ENCODE data around the gene SYT6.
"Not testable (repeated sequence)": the region's sequence is repeated elsewhere in the genome, so short reads cannot be mapped to it uniquely, and the experiment has no call there.

Gene SYT6

DNA sequence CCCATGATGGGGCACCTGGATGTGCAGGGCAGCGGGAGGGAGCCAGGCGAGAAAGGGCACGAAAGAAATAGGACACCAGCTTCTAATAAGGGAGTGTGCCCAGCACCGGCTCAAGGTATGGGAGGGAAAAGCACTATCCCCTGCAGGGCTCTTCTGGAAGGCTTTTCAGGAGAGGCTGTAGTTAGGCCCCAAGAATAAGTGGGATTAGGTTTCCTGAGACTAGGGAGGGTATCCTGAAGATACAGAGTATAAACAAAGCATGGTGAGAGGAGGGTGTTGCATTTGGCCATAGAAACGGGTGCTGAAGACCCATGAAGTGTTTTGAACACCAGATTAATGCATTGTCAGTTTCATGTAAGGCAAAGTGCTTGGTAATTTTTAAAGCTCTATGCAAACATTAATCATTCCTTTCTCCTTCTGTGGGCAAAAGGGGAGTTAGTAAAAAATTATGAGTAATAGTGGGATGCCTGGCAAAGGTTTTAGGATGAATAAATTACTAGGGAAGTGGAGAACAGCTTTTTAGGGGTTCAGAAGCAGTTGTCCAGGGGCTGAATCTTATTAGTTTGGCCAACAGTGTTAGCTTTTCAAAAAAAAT lies 74.0 kb downstream of the SYT6 start:
- Histone ChIP-seq H3K9me3 (ENCODE audit: control insufficient read depth in 5 of 5, low read length in 5 of 5) (no peaks in the 10 kb centered on the region), H3K4me1 (ENCODE audit: control insufficient read depth in 5 of 5, insufficient read depth in 5 of 5, low read length in 5 of 5) (peaks cover 5 to 21% (median 18%) of the 10 kb centered on the region in 5 donors), H3K27me3 (ENCODE audit: control insufficient read depth in 5 of 5, insufficient read depth in 4 of 5, low read length in 5 of 5) (no peaks in the 10 kb centered on the region), H3K27ac (ENCODE audit: low read depth, low read length) (no peak overlapping the region), H3K36me3 (ENCODE audit: control insufficient read depth in 5 of 5, insufficient read depth in 5 of 5, low read length in 5 of 5) (no peaks in the 10 kb centered on the region), H3K4me3 (ENCODE audit: low read depth in 1 of 5, low read length in 5 of 5) (no peak overlapping the region), H3K9ac (ENCODE audit: low read length in 5 of 5) (no peak overlapping the region)

DNA sequence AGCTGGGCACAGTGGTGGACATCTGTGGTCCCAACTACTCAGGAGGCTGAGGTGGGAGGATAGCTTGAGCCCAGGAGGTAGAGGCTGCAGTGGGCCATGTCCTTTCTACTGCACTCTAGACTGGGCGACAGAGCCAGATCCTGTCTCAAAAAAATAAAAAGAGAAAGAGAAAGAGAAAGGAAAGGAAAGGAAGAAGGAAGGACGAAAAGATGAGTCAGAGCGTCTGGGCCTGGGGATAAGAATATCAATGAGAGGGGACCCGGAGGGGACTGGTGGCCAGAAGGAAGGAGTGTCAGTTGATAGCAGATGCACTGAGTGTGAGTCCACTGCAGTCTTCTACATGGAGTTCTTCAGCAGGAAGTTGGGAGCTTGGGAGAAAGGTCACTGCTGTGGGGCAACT lies 75.6 kb downstream of the SYT6 start:
- Histone ChIP-seq H3K9ac (ENCODE audit: low read length in 5 of 5) (no peak overlapping the region), H3K4me3 (ENCODE audit: low read depth in 1 of 5, low read length in 5 of 5) (no peak overlapping the region), H3K36me3 (ENCODE audit: control insufficient read depth in 5 of 5, insufficient read depth in 5 of 5, low read length in 5 of 5) (no peaks in the 10 kb centered on the region), H3K4me1 (ENCODE audit: control insufficient read depth in 5 of 5, insufficient read depth in 5 of 5, low read length in 5 of 5) (peaks cover 5 to 21% (median 18%) of the 10 kb centered on the region in 5 donors), H3K9me3 (ENCODE audit: control insufficient read depth in 5 of 5, low read length in 5 of 5) (peaks cover 0 to under 1% (median 0%) of the 10 kb centered on the region in 5 donors), H3K27me3 (ENCODE audit: control insufficient read depth in 5 of 5, insufficient read depth in 4 of 5, low read length in 5 of 5) (no peaks in the 10 kb centered on the region), H3K27ac (ENCODE audit: low read depth, low read length) (no peak overlapping the region)

DNA sequence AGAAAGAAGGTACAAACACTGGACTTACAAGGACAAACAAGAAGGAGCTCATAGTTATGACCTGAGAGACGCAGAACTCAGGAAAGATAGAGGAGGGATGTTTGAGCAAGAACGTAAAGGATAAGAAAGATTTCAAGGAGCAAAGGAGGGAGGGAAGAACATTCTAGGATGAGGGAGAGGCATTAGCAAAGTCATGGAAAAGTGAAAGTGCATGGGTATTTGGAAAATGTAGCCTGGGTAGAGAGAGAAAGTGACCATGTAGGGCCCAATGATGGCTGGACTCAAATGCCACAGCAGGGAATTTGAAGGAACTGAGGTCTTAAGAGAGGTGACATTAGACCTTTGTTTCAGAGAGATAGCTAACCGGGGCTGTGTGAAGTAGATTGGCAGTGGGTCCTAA lies 76.5 kb downstream of the SYT6 start:
- H3K9me3 ChIP-seq (ENCODE audit: control insufficient read depth in 5 of 5, low read length in 5 of 5) = peaks cover 7 to 9% (median 8%) of the 10 kb centered on the region in 5 donors

GRCh38 chr1:114076308-114076707 lies 77.4 kb downstream of the SYT6 start:
- Histone ChIP-seq H3K9me3 (ENCODE audit: control insufficient read depth in 5 of 5, low read length in 5 of 5) (peaks cover 11 to 17% (median 13%) of the 10 kb centered on the region in 5 donors), H3K27ac (ENCODE audit: low read depth, low read length) (no peak overlapping the region), H3K36me3 (ENCODE audit: control insufficient read depth in 5 of 5, insufficient read depth in 5 of 5, low read length in 5 of 5) (no peaks in the 10 kb centered on the region), H3K4me1 (ENCODE audit: control insufficient read depth in 5 of 5, insufficient read depth in 5 of 5, low read length in 5 of 5) (peaks cover 0 to 8% (median 6%) of the 10 kb centered on the region in 5 donors), H3K9ac (ENCODE audit: low read length in 5 of 5) (no peak overlapping the region), H3K27me3 (ENCODE audit: control insufficient read depth in 5 of 5, insufficient read depth in 4 of 5, low read length in 5 of 5) (no peaks in the 10 kb centered on the region), H3K4me3 (ENCODE audit: low read depth in 1 of 5, low read length in 5 of 5) (no peak overlapping the region)

More for the DNA sequence above, 76.5 kb downstream of the SYT6 start:
- H3K27me3 ChIP-seq (ENCODE audit: control insufficient read depth in 5 of 5, insufficient read depth in 4 of 5, low read length in 5 of 5) = no peaks in the 10 kb centered on the region
- H3K4me3 ChIP-seq (ENCODE audit: low read depth in 1 of 5, low read length in 5 of 5) = no peak overlapping the region
- no peak overlapping the region for H3K27ac ChIP-seq (ENCODE audit: low read depth, low read length)
- H3K36me3 ChIP-seq (ENCODE audit: control insufficient read depth in 5 of 5, insufficient read depth in 5 of 5, low read length in 5 of 5) = no peaks in the 10 kb centered on the region
- no peak overlapping the region for H3K9ac ChIP-seq (ENCODE audit: low read length in 5 of 5)
- H3K4me1 ChIP-seq (ENCODE audit: control insufficient read depth in 5 of 5, insufficient read depth in 5 of 5, low read length in 5 of 5) = peaks cover 5 to 17% (median 15%) of the 10 kb centered on the region in 5 donors

GRCh38 chr1:114075546-114076242 lies 78.0 kb downstream of the SYT6 start:
- no peak overlapping the region for H3K27ac ChIP-seq (ENCODE audit: low read depth, low read length)
- no peak overlapping the region for H3K4me3 ChIP-seq (ENCODE audit: low read depth in 1 of 5, low read length in 5 of 5)
- H3K27me3 ChIP-seq (ENCODE audit: control insufficient read depth in 5 of 5, insufficient read depth in 4 of 5, low read length in 5 of 5) = no peaks in the 10 kb centered on the region
- H3K9ac ChIP-seq (ENCODE audit: low read length in 5 of 5) = no peak overlapping the region
- peaks cover 11 to 17% (median 13%) of the 10 kb centered on the region in 5 donors for H3K9me3 ChIP-seq (ENCODE audit: control insufficient read depth in 5 of 5, low read length in 5 of 5)
- H3K4me1 ChIP-seq (ENCODE audit: control insufficient read depth in 5 of 5, insufficient read depth in 5 of 5, low read length in 5 of 5) = peaks cover 0 to 2% (median 0%) of the 10 kb centered on the region in 5 donors
- no peaks in the 10 kb centered on the region for H3K36me3 ChIP-seq (ENCODE audit: control insufficient read depth in 5 of 5, insufficient read depth in 5 of 5, low read length in 5 of 5)

- Histone ChIP-seq H3K4me3 (ENCODE audit: low read depth in 1 of 5, low read length in 5 of 5) (no peak overlapping the region), H3K27ac (ENCODE audit: low read depth, low read length) (no peak overlapping the region), H3K9ac (ENCODE audit: low read length in 5 of 5) (no peak overlapping the region), H3K27me3 (ENCODE audit: control insufficient read depth in 5 of 5, insufficient read depth in 4 of 5, low read length in 5 of 5) (no peaks in the 10 kb centered on the region), H3K9me3 (ENCODE audit: control insufficient read depth in 5 of 5, low read length in 5 of 5) (peaks cover 11 to 17% (median 13%) of the 10 kb centered on the region in 5 donors), H3K36me3 (ENCODE audit: control insufficient read depth in 5 of 5, insufficient read depth in 5 of 5, low read length in 5 of 5) (no peaks in the 10 kb centered on the region), H3K4me1 (ENCODE audit: control insufficient read depth in 5 of 5, insufficient read depth in 5 of 5, low read length in 5 of 5) (peaks cover 0 to 2% (median 0%) of the 10 kb centered on the region in 5 donors)
These were observed 78.6 kb downstream of the SYT6 start for GRCh38 chr1:114075105-114075504.

DNA sequence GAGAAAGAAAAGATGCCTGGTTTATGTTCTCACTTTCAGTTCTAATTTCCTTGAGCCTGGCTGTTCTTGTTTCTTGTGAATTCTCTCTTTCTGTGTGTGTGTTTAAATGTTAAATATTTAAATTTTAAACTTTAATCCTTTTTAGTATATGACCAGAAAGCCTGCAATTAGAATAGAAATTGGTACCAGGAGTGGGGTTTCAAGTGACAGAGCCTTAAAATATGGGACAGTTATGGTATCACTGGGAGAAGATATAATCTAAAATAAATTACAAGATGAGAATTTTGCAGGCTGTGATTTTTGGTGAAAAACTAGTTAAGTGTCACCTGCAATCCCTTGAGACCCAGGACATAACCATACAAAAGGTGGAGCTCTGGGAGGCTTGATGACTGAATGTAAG lies 81.4 kb downstream of the SYT6 start:
- Histone ChIP-seq H3K4me3 (ENCODE audit: low read depth in 1 of 5, low read length in 5 of 5) (no peak overlapping the region), H3K9me3 (ENCODE audit: control insufficient read depth in 5 of 5, low read length in 5 of 5) (peaks cover 11 to 17% (median 13%) of the 10 kb centered on the region in 5 donors), H3K9ac (ENCODE audit: low read length in 5 of 5) (no peak overlapping the region), H3K4me1 (ENCODE audit: control insufficient read depth in 5 of 5, insufficient read depth in 5 of 5, low read length in 5 of 5) (no peaks in the 10 kb centered on the region), H3K27me3 (ENCODE audit: control insufficient read depth in 5 of 5, insufficient read depth in 4 of 5, low read length in 5 of 5) (no peaks in the 10 kb centered on the region), H3K36me3 (ENCODE audit: control insufficient read depth in 5 of 5, insufficient read depth in 5 of 5, low read length in 5 of 5) (no peaks in the 10 kb centered on the region), H3K27ac (ENCODE audit: low read depth, low read length) (no peak overlapping the region)

- H3K4me3 ChIP-seq (ENCODE audit: low read depth in 1 of 5, low read length in 5 of 5); H3K27me3 ChIP-seq (ENCODE audit: control insufficient read depth in 5 of 5, insufficient read depth in 4 of 5, low read length in 5 of 5); H3K36me3 ChIP-seq (ENCODE audit: control insufficient read depth in 5 of 5, insufficient read depth in 5 of 5, low read length in 5 of 5); H3K27ac ChIP-seq (ENCODE audit: low read depth, low read length); H3K9ac ChIP-seq (ENCODE audit: low read length in 5 of 5); H3K4me1 ChIP-seq (ENCODE audit: control insufficient read depth in 5 of 5, insufficient read depth in 5 of 5, low read length in 5 of 5): not testable (repeated sequence)
- peaks cover 11 to 17% (median 13%) of the 10 kb centered on the region in 5 donors for H3K9me3 ChIP-seq (ENCODE audit: control insufficient read depth in 5 of 5, low read length in 5 of 5)
These were observed 83.9 kb downstream of the SYT6 start for GRCh38 chr1:114069762-114070161.

- H3K27ac ChIP-seq (ENCODE audit: low read depth, low read length); H3K36me3 ChIP-seq (ENCODE audit: control insufficient read depth in 5 of 5, insufficient read depth in 5 of 5, low read length in 5 of 5); H3K4me1 ChIP-seq (ENCODE audit: control insufficient read depth in 5 of 5, insufficient read depth in 5 of 5, low read length in 5 of 5); H3K9ac ChIP-seq (ENCODE audit: low read length in 5 of 5); H3K4me3 ChIP-seq (ENCODE audit: low read depth in 1 of 5, low read length in 5 of 5); H3K27me3 ChIP-seq (ENCODE audit: control insufficient read depth in 5 of 5, insufficient read depth in 4 of 5, low read length in 5 of 5): not testable (repeated sequence)
- H3K9me3 ChIP-seq (ENCODE audit: control insufficient read depth in 5 of 5, low read length in 5 of 5) = peaks cover 11 to 17% (median 13%) of the 10 kb centered on the region in 5 donors
These were observed 85.0 kb downstream of the SYT6 start for GRCh38 chr1:114068684-114069083.

DNA sequence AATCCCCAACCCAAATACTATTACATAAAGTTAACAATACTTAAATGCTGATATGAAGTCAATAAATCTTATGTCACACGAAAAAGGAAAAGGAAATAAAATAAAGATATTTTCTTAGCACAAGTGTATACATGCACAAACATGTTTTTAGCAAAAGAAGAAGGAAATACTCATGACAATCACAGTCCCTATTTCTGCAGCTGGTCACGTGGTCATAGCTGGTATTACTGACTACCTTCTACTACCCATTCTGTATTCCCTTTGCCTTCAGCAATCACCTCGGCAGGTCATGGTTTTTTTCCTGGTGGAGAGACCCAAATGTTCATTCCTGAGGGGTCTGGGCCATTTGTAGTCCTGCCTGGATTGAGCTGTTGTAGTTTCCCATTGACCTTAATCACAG lies 88.0 kb downstream of the SYT6 start:
- not testable (repeated sequence) for H3K4me3 ChIP-seq (ENCODE audit: low read depth in 1 of 5, low read length in 5 of 5); H3K9ac ChIP-seq (ENCODE audit: low read length in 5 of 5); H3K36me3 ChIP-seq (ENCODE audit: control insufficient read depth in 5 of 5, insufficient read depth in 5 of 5, low read length in 5 of 5); H3K4me1 ChIP-seq (ENCODE audit: control insufficient read depth in 5 of 5, insufficient read depth in 5 of 5, low read length in 5 of 5); H3K27ac ChIP-seq (ENCODE audit: low read depth, low read length); H3K27me3 ChIP-seq (ENCODE audit: control insufficient read depth in 5 of 5, insufficient read depth in 4 of 5, low read length in 5 of 5); H3K9me3 ChIP-seq (ENCODE audit: control insufficient read depth in 5 of 5, low read length in 5 of 5)

Measured in subcutaneous abdominal adipose tissue (tissue), 5 donors.